ENCODE data around the gene BRME1.

Gene BRME1

DNA sequence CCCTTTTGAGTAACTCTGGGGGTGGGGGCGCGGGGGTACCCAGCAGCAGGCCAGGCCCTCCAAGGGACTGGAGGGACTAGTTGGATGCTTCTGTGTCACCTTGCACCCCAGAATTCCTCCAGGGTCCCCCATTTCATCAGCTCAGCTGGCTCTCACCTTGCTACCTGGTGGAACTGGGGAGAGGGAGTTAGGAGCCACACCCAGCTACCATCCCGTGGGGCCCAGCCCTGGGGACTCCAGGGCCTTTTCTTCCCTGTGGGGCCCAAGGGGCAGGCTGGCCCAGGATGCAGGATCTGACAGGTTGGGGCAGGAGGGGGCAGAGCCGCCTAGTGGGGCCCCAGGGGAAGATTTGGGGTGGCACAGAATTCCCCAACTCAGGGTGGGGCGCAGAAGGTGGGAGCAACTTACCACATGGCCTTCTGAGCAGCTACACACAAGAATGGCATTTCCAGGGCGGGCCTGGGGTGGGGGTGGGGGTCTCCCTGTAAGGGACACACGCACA lies 61.7 kb downstream of the BRME1 start:
- H2AFZ ChIP-seq (ENCODE audit: low read length), result no peak overlapping the region
- H3K4me1 ChIP-seq (ENCODE audit: insufficient read depth, low read length, poor library complexity, severe bottlenecking), result peaks cover 60% of the 10 kb centered on the region
- H3K27me3 ChIP-seq (ENCODE audit: insufficient read depth, low read length, poor library complexity, severe bottlenecking), result no peaks in the 10 kb centered on the region
- 0 out of 2 replicates have a peak, but pooled peaks cover 8% of the 10 kb centered on the region for H3F3A ChIP-seq (ENCODE audit: low read depth)
- no peak overlapping the region for H3K4me2 ChIP-seq (ENCODE audit: low read depth, low read length, poor library complexity, severe bottlenecking)
- no peaks in the 10 kb centered on the region for H3K9me3 ChIP-seq (ENCODE audit: insufficient read depth, low read depth, low read length)
- H3K36me3 ChIP-seq (ENCODE audit: insufficient read depth, low read length), result no peaks in the 10 kb centered on the region
- peaks cover 41% of the 10 kb centered on the region for H3K79me2 ChIP-seq (ENCODE audit: insufficient read depth, low read length)
- H4K20me1 ChIP-seq (ENCODE audit: insufficient read depth, low read length, poor library complexity, severe bottlenecking), result peaks cover 12% of the 10 kb centered on the region
- no peak overlapping the region for H3K4me3 ChIP-seq (ENCODE audit: low read length, poor library complexity, severe bottlenecking)
- no peaks in the 10 kb centered on the region for H3K9me2 ChIP-seq (replicated peaks; ENCODE audit: low read depth, low read length)
- H3K9ac ChIP-seq (ENCODE audit: low read depth, low read length, poor library complexity, severe bottlenecking), result no peak overlapping the region
- TF ChIP-seq EZH2phosphoT487 (IDR thresholded peaks at IDR 0.05; ENCODE audit: borderline replicate concordance), result no peak
- TF ChIP-seq, protein P1, sequence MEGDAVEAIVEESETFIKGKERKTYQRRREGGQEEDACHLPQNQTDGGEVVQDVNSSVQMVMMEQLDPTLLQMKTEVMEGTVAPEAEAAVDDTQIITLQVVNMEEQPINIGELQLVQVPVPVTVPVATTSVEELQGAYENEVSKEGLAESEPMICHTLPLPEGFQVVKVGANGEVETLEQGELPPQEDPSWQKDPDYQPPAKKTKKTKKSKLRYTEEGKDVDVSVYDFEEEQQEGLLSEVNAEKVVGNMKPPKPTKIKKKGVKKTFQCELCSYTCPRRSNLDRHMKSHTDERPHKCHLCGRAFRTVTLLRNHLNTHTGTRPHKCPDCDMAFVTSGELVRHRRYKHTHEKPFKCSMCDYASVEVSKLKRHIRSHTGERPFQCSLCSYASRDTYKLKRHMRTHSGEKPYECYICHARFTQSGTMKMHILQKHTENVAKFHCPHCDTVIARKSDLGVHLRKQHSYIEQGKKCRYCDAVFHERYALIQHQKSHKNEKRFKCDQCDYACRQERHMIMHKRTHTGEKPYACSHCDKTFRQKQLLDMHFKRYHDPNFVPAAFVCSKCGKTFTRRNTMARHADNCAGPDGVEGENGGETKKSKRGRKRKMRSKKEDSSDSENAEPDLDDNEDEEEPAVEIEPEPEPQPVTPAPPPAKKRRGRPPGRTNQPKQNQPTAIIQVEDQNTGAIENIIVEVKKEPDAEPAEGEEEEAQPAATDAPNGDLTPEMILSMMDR (conservative IDR thresholded peaks at IDR 0.05; ENCODE audit: low read length), result no peak

DNA sequence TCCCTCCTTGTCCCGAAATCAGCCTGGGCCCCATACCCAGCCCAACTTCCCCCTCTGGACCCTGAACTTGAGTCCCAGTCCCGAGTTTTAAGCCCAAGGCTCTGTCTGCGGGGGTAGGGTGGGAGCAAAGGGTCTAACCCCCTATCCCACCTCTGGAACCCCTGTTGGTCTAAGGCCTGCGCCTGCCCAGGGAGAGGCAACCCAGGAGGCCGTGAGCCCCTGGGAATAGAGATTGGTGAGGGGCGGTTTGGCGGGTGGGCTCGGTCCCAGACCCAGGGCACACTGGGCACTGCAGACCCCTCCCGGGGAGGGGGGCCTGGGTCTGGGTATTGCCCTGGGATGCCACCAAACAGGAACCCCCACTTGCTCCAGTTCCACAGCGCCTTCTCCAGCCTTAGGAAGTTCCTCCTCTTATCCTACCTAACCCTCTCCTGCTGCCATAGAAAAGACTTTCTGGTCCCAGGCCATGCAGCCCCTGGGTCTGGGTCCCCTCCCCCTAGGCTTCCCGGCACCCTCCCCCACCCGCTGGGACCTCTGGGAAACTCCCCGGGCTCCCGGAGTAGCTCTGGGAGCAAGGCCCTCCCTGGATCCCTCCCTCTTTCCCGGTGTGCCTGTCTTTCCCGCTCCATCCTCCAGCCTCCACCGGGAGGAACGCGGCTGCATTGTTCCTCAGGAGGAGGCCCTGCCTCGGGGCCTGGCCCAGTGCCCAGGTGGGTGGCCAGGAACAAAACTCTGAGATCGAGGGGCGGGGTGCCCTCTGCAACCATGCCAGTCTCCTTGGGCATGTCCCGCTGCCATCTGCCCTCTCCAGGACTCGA lies 62.6 kb downstream of the BRME1 start:
- Histone ChIP-seq H3K79me2 (ENCODE audit: insufficient read depth, low read length) (peaks cover 50% of the 10 kb centered on the region), H3K9me2 (replicated peaks; ENCODE audit: low read depth, low read length) (no peaks in the 10 kb centered on the region), H3K9ac (ENCODE audit: low read depth, low read length, poor library complexity, severe bottlenecking) (peak overlapping the region; percentile 98), H3K27me3 (ENCODE audit: insufficient read depth, low read length, poor library complexity, severe bottlenecking) (no peaks in the 10 kb centered on the region), H3K4me1 (ENCODE audit: insufficient read depth, low read length, poor library complexity, severe bottlenecking) (peaks cover 67% of the 10 kb centered on the region), H3K36me3 (ENCODE audit: insufficient read depth, low read length) (no peaks in the 10 kb centered on the region), H2AFZ (ENCODE audit: low read length) (0 out of 2 replicates have a peak overlapping the region, but pooled peaks have one; percentile 18), H3K4me2 (ENCODE audit: low read depth, low read length, poor library complexity, severe bottlenecking) (peak overlapping the region; percentile 80), H3K4me3 (ENCODE audit: low read length, poor library complexity, severe bottlenecking) (peak overlapping the region; percentile 87), H3F3A (ENCODE audit: low read depth) (0 out of 2 replicates have a peak, but pooled peaks cover 2% of the 10 kb centered on the region), H4K20me1 (ENCODE audit: insufficient read depth, low read length, poor library complexity, severe bottlenecking) (peaks cover 12% of the 10 kb centered on the region), H3K9me3 (ENCODE audit: insufficient read depth, low read depth, low read length) (no peaks in the 10 kb centered on the region)
- no peak for TF ChIP-seq EZH2phosphoT487 (IDR thresholded peaks at IDR 0.05; ENCODE audit: borderline replicate concordance)
- TF ChIP-seq, protein P1 (conservative IDR thresholded peaks at IDR 0.05; ENCODE audit: low read length), result no peak

DNA sequence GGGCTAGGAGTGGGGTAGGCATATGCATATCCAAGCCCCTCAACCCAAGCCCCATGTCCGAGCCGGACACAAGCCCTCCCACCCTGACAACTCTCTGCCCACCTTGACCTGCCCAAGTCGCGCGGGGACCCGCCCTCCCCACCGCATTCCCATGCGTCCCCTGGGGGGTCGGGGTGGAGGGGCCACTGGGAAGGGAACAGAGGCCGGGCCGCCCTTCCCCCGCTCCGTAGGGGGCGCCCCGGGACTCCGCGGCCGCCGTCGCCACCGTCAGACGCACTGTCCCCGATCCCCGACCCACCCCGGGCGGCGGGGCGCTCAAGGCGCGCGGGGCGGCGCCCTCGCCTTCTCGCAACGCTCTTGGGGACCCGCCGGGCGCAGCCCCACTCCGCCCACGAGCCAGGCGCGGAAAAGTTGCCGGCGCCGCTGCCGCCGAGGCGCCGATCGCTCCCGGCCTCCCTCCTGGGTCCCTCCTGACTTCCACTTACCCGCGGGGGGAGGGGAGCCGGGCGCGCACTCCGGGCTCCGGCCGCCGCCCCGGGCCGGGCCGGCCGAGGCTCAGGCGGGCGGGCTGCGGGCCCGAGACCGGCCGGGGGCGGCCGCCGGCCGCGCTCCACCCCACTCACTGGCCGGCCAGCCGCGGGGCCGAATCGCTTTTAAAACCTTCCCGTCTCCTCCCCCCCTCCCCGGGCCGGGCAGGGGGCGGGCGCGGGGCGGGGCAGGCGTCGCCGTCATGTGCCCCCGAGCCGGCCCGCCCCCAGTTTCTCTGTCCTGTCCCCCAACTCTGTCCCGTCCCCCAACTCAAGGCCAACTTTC lies 63.4 kb downstream of the BRME1 start:
- peaks cover 56% of the 10 kb centered on the region for H3K79me2 ChIP-seq (ENCODE audit: insufficient read depth, low read length)
- H2AFZ ChIP-seq (ENCODE audit: low read length), result 0 out of 2 replicates have a peak overlapping the region, but pooled peaks have one; percentile 18
- TF ChIP-seq, protein P1 (conservative IDR thresholded peaks at IDR 0.05; ENCODE audit: low read length), result peak; percentile 19; the same call in 1 of the 2 replicates
- no peak for TF ChIP-seq EZH2phosphoT487 (IDR thresholded peaks at IDR 0.05; ENCODE audit: borderline replicate concordance)
- peaks cover 68% of the 10 kb centered on the region for H3K4me1 ChIP-seq (ENCODE audit: insufficient read depth, low read length, poor library complexity, severe bottlenecking)
- peak overlapping the region; percentile 98 for H3K9ac ChIP-seq (ENCODE audit: low read depth, low read length, poor library complexity, severe bottlenecking)
- H3K9me3 ChIP-seq (ENCODE audit: insufficient read depth, low read depth, low read length), result no peaks in the 10 kb centered on the region
- no peaks in the 10 kb centered on the region for H3K9me2 ChIP-seq (replicated peaks; ENCODE audit: low read depth, low read length)
- H3K4me2 ChIP-seq (ENCODE audit: low read depth, low read length, poor library complexity, severe bottlenecking), result peak overlapping the region; percentile 80
- peak overlapping the region; percentile 87 for H3K4me3 ChIP-seq (ENCODE audit: low read length, poor library complexity, severe bottlenecking)
- no peaks in the 10 kb centered on the region for H3K36me3 ChIP-seq (ENCODE audit: insufficient read depth, low read length)
- H3K27me3 ChIP-seq (ENCODE audit: insufficient read depth, low read length, poor library complexity, severe bottlenecking), result no peaks in the 10 kb centered on the region
- H4K20me1 ChIP-seq (ENCODE audit: insufficient read depth, low read length, poor library complexity, severe bottlenecking), result peaks cover 12% of the 10 kb centered on the region
- 0 out of 2 replicates have a peak, but pooled peaks cover 3% of the 10 kb centered on the region for H3F3A ChIP-seq (ENCODE audit: low read depth)

All from Loucy (cell line).